ENCODE measurements around the gene RNF212.

RNF212 gene

DNA sequence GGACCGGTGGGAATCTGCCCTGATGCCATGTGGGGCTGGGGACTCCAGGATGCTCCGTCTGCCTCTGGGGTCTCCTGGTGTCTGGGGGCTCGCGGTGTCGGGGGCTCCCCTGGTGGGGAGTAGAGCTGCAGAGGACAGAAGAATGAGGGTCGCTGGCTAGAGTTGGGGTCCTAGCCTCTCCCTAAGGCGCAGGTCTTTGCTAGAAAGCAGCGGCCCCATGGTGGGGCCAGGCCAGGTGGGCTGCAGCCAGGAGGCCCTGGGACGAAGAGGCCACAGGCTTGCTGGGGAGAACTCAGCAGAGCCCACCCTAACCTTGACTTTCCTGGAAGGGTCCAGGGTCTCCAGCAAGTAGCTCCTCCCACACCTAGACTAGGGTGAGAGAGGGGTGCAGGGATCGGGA lies 80.5 kb downstream of the RNF212 start:
- FAIRE-seq, result no peak

- no peak for FAIRE-seq
Measured at GRCh38 chr4:1031956-1032795, 81.2 kb downstream of the RNF212 start.

- no peak for FAIRE-seq
Measured at GRCh38 chr4:1031346-1031745, 82.0 kb downstream of the RNF212 start.

GRCh38 chr4:1030559-1030958 lies 82.8 kb downstream of the RNF212 start:
- FAIRE-seq, result no peak

DNA sequence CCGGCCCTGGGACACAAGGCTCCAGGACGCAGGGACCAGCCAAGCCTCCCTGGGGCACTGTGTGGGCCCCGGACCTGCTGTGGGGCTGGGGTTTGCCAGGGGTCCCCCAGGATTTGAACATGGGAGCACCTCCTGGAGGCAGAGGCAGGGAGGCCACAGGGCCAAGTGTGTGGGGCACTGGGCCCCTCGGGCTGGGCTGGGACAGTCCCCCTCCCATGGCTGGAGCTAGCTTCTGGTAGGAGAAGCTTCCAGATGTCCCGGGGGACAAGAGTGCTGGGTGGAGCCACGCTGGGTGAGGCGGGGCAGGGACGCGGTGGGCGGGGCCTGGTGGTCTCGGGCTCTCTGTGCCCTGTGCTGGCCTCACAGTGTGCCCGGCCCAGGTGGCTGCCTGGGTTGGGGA lies 83.3 kb downstream of the RNF212 start:
- no peak for FAIRE-seq

DNA sequence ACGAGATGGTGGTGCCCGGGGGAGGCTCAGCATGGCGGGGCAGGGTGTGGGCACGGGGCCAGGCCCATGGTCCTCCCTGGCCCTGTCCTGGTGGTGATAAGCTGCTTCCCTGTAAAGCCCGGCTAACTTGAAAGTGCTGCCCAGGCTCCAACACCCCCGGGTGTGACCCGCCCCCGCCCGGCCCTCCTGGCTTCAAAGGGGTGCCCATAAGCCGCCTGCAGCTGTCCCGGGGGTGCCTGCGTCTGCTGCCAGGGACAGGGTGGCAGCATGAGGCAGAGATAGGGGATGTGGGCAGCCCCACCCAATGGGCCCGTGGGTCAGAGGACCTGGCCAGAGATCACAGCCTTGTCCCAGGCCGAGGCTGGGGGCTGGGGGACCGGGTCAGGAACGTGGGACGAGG lies 83.8 kb downstream of the RNF212 start:
- FAIRE-seq, result no peak

- FAIRE-seq, result no peak
Measured at GRCh38 chr4:1028574-1029220, 84.7 kb downstream of the RNF212 start.

- FAIRE-seq, result no peak
Measured at GRCh38 chr4:1027915-1028238, 85.5 kb downstream of the RNF212 start.

- FAIRE-seq, result no peak
Measured at GRCh38 chr4:1027219-1027914, 86.0 kb downstream of the RNF212 start.

GRCh38 chr4:1026115-1026514 lies 87.2 kb downstream of the RNF212 start:
- no peak for FAIRE-seq

GRCh38 chr4:1024882-1025545 lies 88.3 kb downstream of the RNF212 start:
- no peak for FAIRE-seq

- no peak for FAIRE-seq
Measured at GRCh38 chr4:1023895-1024740, 89.2 kb downstream of the RNF212 start.

DNA sequence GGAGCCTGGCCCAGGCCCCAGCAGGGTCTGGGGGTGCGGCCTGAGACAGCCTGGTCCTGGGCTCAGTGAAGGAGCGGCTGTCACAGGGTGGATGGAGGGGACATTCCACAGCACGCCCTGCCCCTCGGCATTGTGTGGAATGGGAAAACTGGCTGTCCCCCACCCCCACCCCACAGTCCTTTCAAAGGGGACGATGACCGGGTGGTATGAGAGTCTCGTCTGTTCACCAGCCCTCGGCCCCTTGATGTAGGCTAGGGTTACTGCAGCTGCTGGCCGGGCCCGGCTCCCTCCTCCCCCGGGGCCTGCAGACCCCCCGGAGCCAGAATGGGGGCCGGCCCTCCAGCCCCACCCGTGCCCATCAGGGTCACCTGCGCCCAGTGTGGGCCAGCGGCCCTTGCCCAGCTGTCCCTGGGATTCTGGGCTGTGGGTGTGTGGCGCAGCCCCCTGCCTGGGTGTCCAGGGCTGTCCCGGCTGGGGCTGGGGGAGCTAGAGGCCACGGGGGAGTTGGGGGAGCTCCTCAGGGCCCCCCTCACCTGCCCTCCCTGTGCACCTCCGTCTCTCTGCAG lies 90.2 kb downstream of the RNF212 start:
- FAIRE-seq, result no peak

DNA sequence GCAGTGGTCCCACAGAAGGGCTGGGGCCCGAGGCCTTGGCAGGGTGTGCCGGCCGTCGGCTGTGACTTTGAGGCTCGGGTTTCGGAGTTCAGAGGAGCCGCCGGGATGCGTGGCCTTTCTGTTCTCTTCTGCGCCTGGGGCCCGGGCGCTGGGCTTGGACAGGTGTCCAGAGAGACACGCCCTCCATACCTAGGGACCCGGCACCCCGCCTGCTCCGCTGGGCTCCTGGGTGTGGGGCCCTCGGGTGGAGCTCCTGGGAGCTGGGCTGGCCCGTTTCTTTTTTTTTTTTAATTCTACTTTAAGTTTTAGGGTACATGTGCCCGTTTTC lies 90.7 kb downstream of the RNF212 start:
- FAIRE-seq, result no peak

GRCh38 chr4:1022051-1022738 lies 91.2 kb downstream of the RNF212 start:
- FAIRE-seq, result no peak
